GM12878 (cell line): ENCODE data around the gene CASK. TPM values are rescaled to one million over a fixed set of nuclear protein-coding genes. Genes with fewer than 3 reads are reported as not detected.

ENCODE experiments used
- ATAC-seq: fragments of 200-7000 bp; cut with Tn5 transposase; 3 replicates; pipeline ENCODE4 v1.9.1; 2020; ENCODE audit warnings: mild to moderate bottlenecking, moderate library complexity
- BruUV-seq: library from RNA; stranded (reverse); fragments of 400-500 nt; replicated peaks from 2 replicates; lab custom pipeline; 2021; lab: Mats Ljungman, UMichigan
- CTCF ChIA-PET: fragments of 300-600 bp; sonication (Branson Sonifier 250); formaldehyde crosslinking; extraction: SDS; loops from one replicate; lab custom pipeline; 2021; ENCODE audit warnings: inconsistent platforms; lab: Yijun Ruan, JAX
- POLR2A ChIA-PET: fragments of 350-600 bp; formaldehyde crosslinking; extraction: SDS; loops from one replicate; lab custom pipeline; 2021; ENCODE audit warnings: inconsistent platforms; lab: Charles Lee
- RAD21 ChIA-PET: fragments of 300-600 bp; sonication (Branson Sonifier 250); formaldehyde crosslinking; loops from one replicate; lab custom pipeline; 2023; ENCODE audit warnings: antibody characterized with exemption; ENCODE audit not compliant: unreplicated experiment; lab: Charles Lee
- SMC1A ChIA-PET: fragments of 300-600 bp; sonication (Branson Sonifier 250); formaldehyde crosslinking; loops from one replicate; lab custom pipeline; 2023; ENCODE audit not compliant: unreplicated experiment, uncharacterized antibody; lab: Charles Lee
- DNase-seq: peaks from one replicate; pipeline ENCODE4 v3.0.0-alpha.2; 2011; ENCODE audit warnings: low read depth, low spot score
- FAIRE-seq: peaks from 3 replicates; lab custom pipeline; 2011; peaks lifted over from hg19 to GRCh38; lab: Jason Lieb, UNC
- H2AFZ ChIP-seq: 2 replicates; pipeline ENCODE4 v1.6.0; 2011; ENCODE audit warnings: low read depth, low read length, control low read depth; ENCODE audit not compliant: control insufficient read depth
- H3K27ac ChIP-seq: 2 replicates; pipeline ENCODE4 v1.5.1; 2011; ENCODE audit warnings: control low read depth; ENCODE audit not compliant: control insufficient read depth, insufficient read depth
- H3K27me3 ChIP-seq, 2 experiments: replicated peaks in 1 of 2; 2 replicates each; pipeline versions ENCODE4 v1.6.0 to v1.6.1; 2011; ENCODE audit warnings: low read length in 1 of 2; ENCODE audit not compliant: control insufficient read depth in 2 of 2, insufficient read depth in 2 of 2
- H3K36me3 ChIP-seq, 2 experiments: 2 replicates each; pipeline ENCODE4 v1.5.1; 2011; ENCODE audit warnings: low read length in 1 of 2; ENCODE audit not compliant: control insufficient read depth in 2 of 2, insufficient read depth in 2 of 2
- H3K4me1 ChIP-seq: 2 replicates; pipeline ENCODE4 v1.6.1; 2011; ENCODE audit warnings: mild to moderate bottlenecking, low read length, moderate library complexity, mixed read lengths; ENCODE audit not compliant: control insufficient read depth, insufficient read depth
- H3K4me2 ChIP-seq: 2 replicates; pipeline ENCODE4 v1.6.0; 2011; ENCODE audit warnings: control low read depth; ENCODE audit not compliant: control insufficient read depth, insufficient read depth
- H3K4me3 ChIP-seq: fragments of 200-600 bp; sonication (generic); 2 replicates; pipeline ENCODE4 v1.5.1; 2016
- H3K79me2 ChIP-seq: 2 replicates; pipeline ENCODE4 v1.6.0; 2011; ENCODE audit warnings: low read length; ENCODE audit not compliant: control insufficient read depth, insufficient read depth
- H3K9ac ChIP-seq: 2 replicates; pipeline ENCODE4 v1.8.0; 2011; ENCODE audit warnings: low read length, control low read depth, mixed read lengths; ENCODE audit not compliant: control insufficient read depth, insufficient read depth
- H3K9me3 ChIP-seq: replicated peaks from 3 replicates; pipeline ENCODE4 v1.5.1; 2011; ENCODE audit warnings: mild to moderate bottlenecking, low read length; ENCODE audit not compliant: control insufficient read depth, insufficient read depth
- H4K20me1 ChIP-seq: 2 replicates; pipeline ENCODE4 v1.6.0; 2011; ENCODE audit not compliant: control insufficient read depth, insufficient read depth
- CTCF ChIP-seq, 3 experiments: IDR thresholded peaks in 2 of 3; conservative IDR thresholded peaks in 1 of 3; 2 replicates each; pipeline ENCODE4 v1.5.1; 2011; ENCODE audit warnings: low read depth in 3 of 3, low read length in 3 of 3, mild to moderate bottlenecking in 3 of 3, control low read depth in 2 of 3, moderate library complexity in 2 of 3, inconsistent platforms in 1 of 3, mixed read lengths in 1 of 3; ENCODE audit not compliant: control insufficient read depth in 2 of 3, insufficient read depth in 1 of 3; ENCODE audit errors: extremely low read depth in 1 of 3
- NKRF ChIP-seq: fragments of 450-650 bp; conservative IDR thresholded peaks from 2 replicates; pipeline ENCODE4 v1.6.1; 2017; ENCODE audit warnings: mild to moderate bottlenecking, moderate library complexity
- RCOR1 ChIP-seq: conservative IDR thresholded peaks from 2 replicates; pipeline ENCODE4 v1.6.1; 2012; ENCODE audit warnings: low read depth, low read length, improper control_type of control experiment
- REST ChIP-seq: IDR thresholded peaks from 2 replicates; pipeline ENCODE4 v1.6.1; 2012; ENCODE audit warnings: mild to moderate bottlenecking, low read depth, low read length
- SMARCA5 ChIP-seq: fragments of 450-650 bp; IDR thresholded peaks from 2 replicates; pipeline ENCODE4 v1.6.1; 2017; ENCODE audit warnings: mild to moderate bottlenecking
- SUPT20H ChIP-seq: IDR thresholded peaks from 2 replicates; pipeline ENCODE4 v1.6.1; 2011; ENCODE audit warnings: low read depth, mild to moderate bottlenecking, low read length, moderate library complexity, borderline replicate concordance; ENCODE audit not compliant: control insufficient read depth
- TCF3 ChIP-seq: IDR thresholded peaks from 2 replicates; pipeline ENCODE4 v1.6.1; 2012; ENCODE audit warnings: low read depth, mild to moderate bottlenecking, low read length, borderline replicate concordance; ENCODE audit not compliant: insufficient read depth
- WRNIP1 ChIP-seq: IDR thresholded peaks from 2 replicates; pipeline ENCODE4 v1.6.1; 2011; ENCODE audit warnings: low read depth, low read length, improper control_type of control experiment, borderline replicate concordance
- WGBS: methylation state at CpG from one replicate; pipeline ENCODE4 v1.1.6; 2016; ENCODE audit warnings: low lambda C conversion rate; ENCODE audit not compliant: insufficient replicate concordance, insufficient coverage; ENCODE audit errors: missing lambda C conversion rate; 5-methylcytosine and 5-hydroxymethylcytosine counted together
- in situ Hi-C: fragments of 300-500 bp; cut with MboI; formaldehyde crosslinking; loops from 9 replicates; pipeline ENCODE4 v1.14.3; 2018; ENCODE audit warnings: mixed read lengths
- intact Hi-C: fragments of 100-400 bp; cut with micrococcal nuclease; formaldehyde crosslinking; loops from one replicate; pipeline ENCODE4 v1.14.2; 2022; ENCODE audit not compliant: unreplicated experiment
- polyA plus RNA-seq, 11 experiments: library from polyadenylated mRNA; depleted of rRNA in 4 of 11; unstranded in 6 of 11; stranded (reverse) in 5 of 11; fragments of >200 nt; fragmentation: Nextera tagmentation in 4 of 11; fragmentation: Illumina TruSeq in 1 of 11; extraction: Ambion mirVana in 4 of 11; extraction: Trizol in 1 of 11; gene quantifications; 1 replicate in 1 of 11; 2 replicates in 10 of 11; pipeline versions ENCODE4 v1.2.1 to v1.2.3, GENCODE V29; 2011 to 2016; ENCODE audit warnings: inconsistent platforms in 2 of 11, missing spikeins in 2 of 11, low read depth in 1 of 11
- total RNA-seq, 4 experiments: library from RNA; depleted of rRNA in 3 of 4; stranded (reverse); fragments of >200 nt in 3 of 4; fragmentation: Illumina TruSeq in 1 of 4; extraction: Trizol in 1 of 4; gene quantifications; 2 replicates each; pipeline versions ENCODE4 v1.2.1 to v1.2.3, GENCODE V29; 2013 to 2021

Gene CASK
- total and polyA plus RNA-seq, 10 of the 15 experiments (the other 5 are each of a cell fraction or from before 2014, with no cell fraction given) = 0.60 to 45.9 (median 4.8) TPM

GRCh38 chrX:41519468-41519867 lies 403.9 kb downstream of the CASK start:
- ChIA-PET CTCF (interaction anchor here (1.0 kb wide), 1 partner anchor 240 kb away, joined by 3 read pairs; no protein-coding TSS in a partner anchor), POLR2A (no interaction called here), RAD21 (no interaction called here), SMC1A (no interaction called here)
- Histone ChIP-seq H3K4me1 (no peaks in the 10 kb centered on the region), H3K9ac (no peak overlapping the region), H3K36me3 (no peaks in the 10 kb centered on the region), H3K9me3 (no peaks in the 10 kb centered on the region), H2AFZ (no peak overlapping the region), H3K27me3 (no peaks in the 10 kb centered on the region), H3K4me3 (no peak overlapping the region), H3K4me2 (no peak overlapping the region), H3K27ac (no peak overlapping the region), H3K79me2 (no peaks in the 10 kb centered on the region), H4K20me1 (no peaks in the 10 kb centered on the region)
- ATAC-seq = no peak
- no TSS peak for BruUV-seq
- intact Hi-C loops (no loop called here), in situ Hi-C loops (no loop called here)
- no peak for FAIRE-seq
- no peak for DNase-seq
- 72% methylated on average over 5 of the region's 5 CpGs for WGBS
- no peak for TF ChIP-seq SMARCA5

GRCh38 chrX:41518841-41519220 lies 404.5 kb downstream of the CASK start:
- ChIA-PET SMC1A (interaction anchor here (0.6 kb wide), 1 partner anchor 35 kb away, joined by 3 read pairs; no protein-coding TSS in a partner anchor), CTCF (interaction anchor here (1.0 kb wide), 1 partner anchor 240 kb away, joined by 3 read pairs; no protein-coding TSS in a partner anchor), POLR2A (no interaction called here), RAD21 (no interaction called here)
- 33% methylated on average over 5 of the region's 5 CpGs for WGBS
- no TSS peak for BruUV-seq
- Histone ChIP-seq H4K20me1 (no peaks in the 10 kb centered on the region), H3K36me3 (no peaks in the 10 kb centered on the region), H3K27me3 (no peaks in the 10 kb centered on the region), H3K4me1 (no peaks in the 10 kb centered on the region), H3K4me3 (no peak overlapping the region), H3K9ac (no peak overlapping the region), H3K79me2 (no peaks in the 10 kb centered on the region), H3K9me3 (no peaks in the 10 kb centered on the region), H3K4me2 (no peak overlapping the region), H3K27ac (no peak overlapping the region), H2AFZ (no peak overlapping the region)
- in situ Hi-C loops = no loop called here
- intact Hi-C loops = no loop called here
- no peak for DNase-seq
- ATAC-seq = 0 out of 3 replicates have a peak, but pooled peaks have one; percentile 22
- FAIRE-seq = no peak
- TF ChIP-seq SUPT20H (no peak), WRNIP1 (no peak), NKRF (no peak), CTCF (IDR thresholded peaks at IDR 0.05 in 2 of 3, conservative IDR thresholded peaks at IDR 0.05 in 1 of 3; ENCODE audit: control insufficient read depth in 2 of 3, extremely low read depth in 1 of 3, insufficient read depth in 1 of 3, low read depth in 3 of 3, low read length in 3 of 3) (no peak), RCOR1 (no peak), TCF3 (0 out of 2 replicates have a peak, but pooled peaks have one; percentile 22), REST (no peak)
